GM21381 (cell line): ENCODE measurements around the gene TMEM221.

ENCODE experiments used
- ATAC-seq: cut with Tn5 transposase; IDR thresholded peaks from one replicate; pipeline ENCODE4 v1.9.1; 2021; ENCODE audit warnings: mild to moderate bottlenecking, moderate library complexity; ENCODE audit not compliant: unreplicated experiment

The TMEM221 gene

GRCh38 chr19:17448131-17448967, at the start of gene TMEM221:
TSS of gene TMEM221 (minus strand) at chr19:17448668. CDS start at chr19:17448462, 206 bp downstream.
- ATAC-seq = no peak

GRCh38 chr19:17497149-17497798, 48.8 kb upstream of the TMEM221 start:
- ATAC-seq = no peak

- ATAC-seq = peak; percentile 65
These were observed 48.0 kb upstream of the TMEM221 start for GRCh38 chr19:17496337-17496997.

- ATAC-seq = no peak
These were observed 47.3 kb upstream of the TMEM221 start for GRCh38 chr19:17495639-17496296.

- ATAC-seq = no peak
These were observed 42.8 kb upstream of the TMEM221 start for GRCh38 chr19:17491287-17491686.

- no peak for ATAC-seq
These were observed 41.9 kb upstream of the TMEM221 start for GRCh38 chr19:17490411-17490810.

GRCh38 chr19:17489392-17490030, 41.0 kb upstream of the TMEM221 start:
- no peak for ATAC-seq

GRCh38 chr19:17488593-17489391, 40.3 kb upstream of the TMEM221 start:
- ATAC-seq = no peak

GRCh38 chr19:17487284-17488121, 39.0 kb upstream of the TMEM221 start:
- ATAC-seq = no peak

- no peak for ATAC-seq
These were observed 38.2 kb upstream of the TMEM221 start for GRCh38 chr19:17486545-17487240.

GRCh38 chr19:17484520-17485185, 36.2 kb upstream of the TMEM221 start:
- ATAC-seq = no peak

- ATAC-seq = no peak
These were observed 35.1 kb upstream of the TMEM221 start for GRCh38 chr19:17483605-17484002.

- no peak for ATAC-seq
These were observed 34.6 kb upstream of the TMEM221 start for GRCh38 chr19:17482877-17483604.

- no peak for ATAC-seq
These were observed 33.5 kb upstream of the TMEM221 start for GRCh38 chr19:17481986-17482385.

GRCh38 chr19:17479325-17479791, 30.9 kb upstream of the TMEM221 start:
- no peak for ATAC-seq

GRCh38 chr19:17475541-17476115, 27.2 kb upstream of the TMEM221 start:
- no peak for ATAC-seq
